HG02759 (cell line): ENCODE data around the gene HYOU1.
A peak's percentile ranks its signal among the peaks of the same experiment; 100 is the strongest.
"Not testable (repeated sequence)": the region's sequence is repeated elsewhere in the genome, so short reads cannot be mapped to it uniquely, and the experiment has no call there.

Experiments
- ATAC-seq: cut with Tn5 transposase; IDR thresholded peaks from one replicate; pipeline ENCODE4 v1.9.1; 2021; ENCODE audit warnings: mild to moderate bottlenecking, moderate library complexity; ENCODE audit not compliant: unreplicated experiment

The HYOU1 gene

DNA sequence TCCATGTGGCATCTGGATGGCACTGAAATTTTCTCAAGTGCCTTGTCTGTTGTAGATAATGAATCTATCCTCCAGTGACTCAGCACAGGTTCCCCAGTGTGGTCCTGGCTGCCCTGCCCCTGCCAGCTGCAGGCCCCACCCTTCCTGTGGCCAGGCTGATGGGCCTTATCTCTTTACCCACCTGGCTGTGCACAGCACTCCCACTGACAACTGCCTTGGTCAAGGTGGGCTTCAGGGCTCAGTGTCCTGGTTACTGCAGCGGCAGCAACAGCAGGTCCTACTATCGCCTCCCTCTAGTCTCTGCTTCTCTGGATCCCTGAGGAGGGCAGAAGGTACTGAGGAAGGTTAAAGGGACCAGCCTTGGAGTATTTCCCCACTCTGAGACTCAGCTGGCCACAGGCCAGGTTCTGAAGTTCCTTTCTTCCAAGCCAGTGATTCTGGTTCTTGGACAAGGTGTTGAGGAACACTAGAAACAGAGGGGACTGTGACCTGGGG, 30.8 kb upstream of the HYOU1 start:
- ATAC-seq = no peak

DNA sequence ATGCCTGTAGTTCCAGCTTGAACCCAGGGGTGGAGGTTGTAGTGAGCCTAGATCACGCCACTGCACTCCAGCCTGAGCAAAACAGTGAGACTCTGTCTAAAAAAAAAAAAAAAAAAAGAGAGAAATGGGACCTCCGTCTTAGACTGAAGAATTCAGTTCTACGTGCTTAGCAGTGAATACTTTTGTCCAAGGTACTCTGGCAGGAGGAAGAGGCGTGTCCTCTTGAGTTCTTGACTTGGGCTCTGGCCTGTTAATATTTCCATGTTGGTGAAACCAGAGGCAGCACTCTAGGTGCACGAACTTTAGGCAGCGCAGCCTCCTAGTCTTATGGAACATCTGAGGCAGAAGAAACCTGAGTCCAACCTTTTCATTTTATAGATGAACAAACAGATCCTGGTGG, 30.1 kb upstream of the HYOU1 start:
- ATAC-seq = no peak

DNA sequence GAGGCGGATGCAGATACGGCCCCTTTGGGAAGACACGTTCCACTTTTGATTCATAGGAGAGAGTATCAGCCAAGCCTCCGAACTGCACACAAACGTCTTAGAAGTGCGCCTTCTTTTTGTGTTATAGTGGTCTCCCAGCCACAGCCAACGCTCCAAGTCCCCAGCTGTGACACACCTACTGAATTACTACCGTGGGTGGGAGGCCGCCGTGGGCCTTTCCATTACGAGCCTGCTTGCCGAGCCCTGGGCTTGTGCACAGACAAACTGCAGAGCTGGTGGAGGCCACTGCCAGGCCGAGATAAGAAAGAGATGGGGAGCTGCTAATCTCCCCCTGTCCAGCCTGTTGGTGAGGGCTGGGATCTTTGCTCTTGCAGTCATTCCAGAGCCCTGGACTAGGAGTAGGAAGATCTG, 28.4 kb upstream of the HYOU1 start:
- ATAC-seq = no peak

DNA sequence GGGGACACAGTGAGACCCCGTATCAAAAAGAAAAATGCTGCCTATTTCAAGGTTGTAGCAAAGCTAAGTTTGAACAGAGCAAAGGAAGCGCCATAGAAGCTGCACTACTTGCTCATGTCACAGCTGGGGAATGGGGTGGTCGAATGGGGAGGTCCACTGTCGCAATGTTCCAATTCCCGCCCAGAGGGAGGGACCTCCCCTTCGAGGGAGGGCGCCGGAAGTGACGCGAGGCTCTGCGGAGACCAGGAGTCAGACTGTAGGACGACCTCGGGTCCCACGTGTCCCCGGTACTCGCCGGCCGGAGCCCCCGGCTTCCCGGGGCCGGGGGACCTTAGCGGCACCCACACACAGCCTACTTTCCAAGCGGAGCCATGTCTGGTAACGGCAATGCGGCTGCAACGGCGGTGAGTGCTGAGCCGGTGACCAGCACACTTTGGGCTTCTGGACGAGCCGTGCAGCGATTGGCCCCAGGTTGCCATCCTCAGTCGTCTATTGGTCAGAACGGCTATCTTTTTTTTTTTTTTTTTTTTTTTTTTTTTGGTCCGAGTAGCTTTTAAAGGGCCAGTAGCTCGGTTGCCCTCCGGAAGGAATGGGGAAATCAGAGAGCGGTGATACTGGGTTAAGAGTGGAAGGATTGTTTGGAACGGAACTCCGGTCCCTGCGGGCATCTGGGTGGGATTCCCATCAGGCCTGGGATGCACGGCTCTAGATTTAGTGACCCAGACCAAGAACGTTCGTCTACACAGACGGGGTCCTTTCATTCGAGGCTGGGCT, 27.8 kb upstream of the HYOU1 start, which contains the start of gene HMBS:
Gene HMBS (plus strand): TSS at position 219 of the 774 bp plus-strand sequence. CDS start 153 bp downstream, at position 372.
- peak; percentile 95 for ATAC-seq

DNA sequence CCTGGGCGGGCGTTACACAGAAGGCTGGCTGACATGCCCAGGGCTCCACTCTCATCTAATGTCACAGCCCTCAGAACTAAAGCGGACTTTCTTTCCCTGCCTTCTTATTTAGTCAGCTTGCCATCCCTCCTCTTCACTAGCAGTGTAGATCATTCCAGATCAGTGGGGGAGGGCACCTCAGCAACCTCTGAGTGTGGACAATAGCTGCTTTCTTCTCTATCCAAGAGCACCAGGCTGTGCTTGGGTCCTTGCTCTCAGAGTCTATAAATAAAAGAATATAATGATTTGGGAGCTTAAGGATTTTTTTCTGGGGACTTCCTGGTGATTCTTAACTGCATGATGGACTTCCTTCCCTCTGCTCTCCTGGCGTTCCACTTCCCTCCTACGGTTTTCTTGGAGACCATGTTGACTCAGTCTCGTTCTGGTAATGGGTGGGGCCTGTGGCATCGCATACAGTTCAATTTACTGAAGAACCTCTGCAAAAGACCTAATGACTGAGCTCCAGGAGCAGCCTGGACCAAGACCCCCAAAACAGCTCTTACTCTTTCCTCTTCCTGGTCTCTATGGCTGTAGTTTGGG, 24.8 kb upstream of the HYOU1 start:
- ATAC-seq = no peak

DNA sequence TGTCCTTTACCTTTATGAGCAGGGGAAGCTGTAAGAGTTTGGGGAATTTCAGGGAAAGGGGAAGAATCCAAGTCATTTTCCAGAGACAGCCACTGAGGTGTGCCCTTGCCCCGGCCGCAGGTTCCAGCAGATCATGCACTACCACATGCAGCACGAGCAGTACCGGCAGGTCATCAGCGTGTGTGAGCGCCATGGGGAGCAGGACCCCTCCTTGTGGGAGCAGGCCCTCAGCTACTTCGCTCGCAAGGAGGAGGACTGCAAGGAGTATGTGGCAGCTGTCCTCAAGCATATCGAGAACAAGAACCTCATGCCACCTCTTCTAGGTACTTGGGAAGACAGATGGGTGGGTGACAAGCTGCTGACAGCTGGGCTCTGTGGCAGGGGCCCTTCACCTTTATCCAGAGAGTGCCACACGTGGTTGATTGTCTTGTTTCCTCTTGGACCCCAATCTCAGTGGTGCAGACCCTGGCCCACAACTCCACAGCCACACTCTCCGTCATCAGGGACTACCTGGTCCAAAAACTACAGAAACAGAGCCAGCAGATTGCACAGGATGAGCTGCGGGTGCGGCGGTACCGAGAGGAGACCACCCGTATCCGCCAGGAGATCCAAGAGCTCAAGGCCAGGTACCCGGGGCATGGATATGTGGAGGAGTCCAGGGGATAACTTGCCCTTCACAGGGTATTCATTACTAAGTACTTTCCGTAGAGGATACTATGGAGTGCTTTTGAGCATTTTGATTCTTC, 21.8 kb upstream of the HYOU1 start:
- no peak for ATAC-seq

DNA sequence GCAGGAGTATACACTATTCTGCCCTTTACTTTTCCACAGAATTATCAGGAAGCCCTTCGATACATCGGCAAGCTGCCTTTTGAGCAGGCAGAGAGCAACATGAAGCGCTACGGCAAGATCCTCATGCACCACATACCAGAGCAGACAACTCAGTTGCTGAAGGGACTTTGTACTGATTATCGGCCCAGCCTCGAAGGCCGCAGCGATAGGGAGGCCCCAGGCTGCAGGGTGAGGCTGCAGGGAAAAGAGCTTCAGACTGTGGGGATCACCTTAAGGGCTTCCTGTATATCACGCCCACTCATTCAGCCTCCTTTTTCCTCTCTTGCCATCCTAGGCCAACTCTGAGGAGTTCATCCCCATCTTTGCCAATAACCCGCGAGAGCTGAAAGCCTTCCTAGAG, 20.8 kb upstream of the HYOU1 start:
- ATAC-seq = no peak

DNA sequence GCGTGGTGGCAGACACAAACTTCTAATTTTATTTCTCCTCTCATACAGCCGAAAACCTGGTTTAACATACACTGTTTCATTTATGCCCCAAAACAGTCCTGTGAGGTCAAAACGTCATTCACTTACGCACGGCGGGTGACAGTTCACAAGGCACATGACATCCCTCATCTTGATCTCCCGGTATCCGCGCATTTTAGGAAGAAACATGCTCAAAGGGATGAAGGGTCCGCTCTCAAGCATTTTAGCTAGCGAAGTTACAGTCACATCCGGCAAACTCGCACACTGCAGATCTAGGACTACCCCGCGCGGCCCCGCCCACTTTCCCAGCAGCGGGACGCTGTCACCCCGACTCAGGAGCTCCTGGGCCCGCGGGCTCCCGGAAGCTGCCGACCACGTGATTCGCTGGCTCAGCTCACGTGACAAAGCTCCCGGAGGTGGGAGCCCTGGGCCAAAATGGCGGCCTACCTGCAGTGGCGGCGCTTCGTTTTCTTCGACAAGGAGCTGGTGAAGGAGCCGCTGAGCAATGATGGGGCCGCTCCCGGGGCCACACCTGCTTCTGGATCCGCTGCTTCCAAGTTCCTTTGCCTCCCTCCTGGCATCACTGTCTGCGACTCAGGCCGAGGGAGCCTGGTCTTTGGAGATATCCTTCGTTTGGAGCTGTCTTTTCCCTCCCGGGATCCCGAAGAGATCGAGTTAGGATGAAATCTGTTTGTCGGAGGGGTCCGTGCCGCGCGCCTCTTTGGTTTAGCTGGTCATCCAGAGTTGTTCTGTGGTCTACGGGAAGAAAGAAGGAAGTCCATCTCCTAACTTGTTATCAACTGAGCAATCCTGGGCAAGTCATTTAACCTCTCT, 10.6 kb upstream of the HYOU1 start, which contains the start of gene VPS11:
Gene VPS11 (plus strand): TSS at position 448 of the 852 bp plus-strand sequence. CDS start 6 bp downstream, at position 454.
- peak; percentile 95 for ATAC-seq

DNA sequence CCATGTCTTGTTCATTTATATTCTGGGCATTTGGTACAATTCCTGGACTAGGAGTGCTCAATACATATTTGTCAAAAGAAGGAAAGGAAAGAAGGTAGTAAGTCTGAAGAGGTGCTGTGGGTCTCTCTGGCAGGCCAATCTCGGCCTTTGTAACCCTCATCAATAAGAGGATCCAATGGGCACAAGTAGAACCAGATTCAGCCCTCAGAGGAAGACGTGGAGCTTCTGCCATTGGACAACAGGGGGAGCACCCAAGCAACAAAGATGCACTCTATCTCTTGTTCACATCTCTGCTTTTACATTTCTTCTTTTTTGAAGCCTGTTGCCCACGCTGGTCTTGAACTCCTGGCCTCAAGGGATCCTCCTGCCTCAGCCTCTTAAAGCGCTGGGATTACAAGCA, 8.4 kb upstream of the HYOU1 start:
- ATAC-seq = no peak

DNA sequence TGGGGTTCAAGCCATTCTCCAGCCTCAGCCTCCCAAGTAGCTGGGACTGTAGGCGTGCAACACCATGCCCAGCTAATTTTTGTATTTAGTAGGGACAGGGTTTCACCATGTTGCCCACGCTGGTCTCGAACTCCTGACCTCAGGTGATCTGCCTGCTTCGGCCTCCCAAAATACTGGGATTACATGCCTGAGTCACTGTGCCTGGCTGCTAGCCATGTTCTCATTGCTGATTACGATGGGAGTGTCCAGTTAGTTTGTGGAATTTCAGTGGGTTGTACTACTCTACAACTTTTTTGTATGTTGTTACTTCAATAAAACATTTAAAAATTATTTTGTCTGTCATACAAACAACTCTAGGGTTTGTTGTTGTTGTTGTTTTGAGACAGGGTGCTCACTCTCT, 5.8 kb upstream of the HYOU1 start:
- no peak for ATAC-seq

DNA sequence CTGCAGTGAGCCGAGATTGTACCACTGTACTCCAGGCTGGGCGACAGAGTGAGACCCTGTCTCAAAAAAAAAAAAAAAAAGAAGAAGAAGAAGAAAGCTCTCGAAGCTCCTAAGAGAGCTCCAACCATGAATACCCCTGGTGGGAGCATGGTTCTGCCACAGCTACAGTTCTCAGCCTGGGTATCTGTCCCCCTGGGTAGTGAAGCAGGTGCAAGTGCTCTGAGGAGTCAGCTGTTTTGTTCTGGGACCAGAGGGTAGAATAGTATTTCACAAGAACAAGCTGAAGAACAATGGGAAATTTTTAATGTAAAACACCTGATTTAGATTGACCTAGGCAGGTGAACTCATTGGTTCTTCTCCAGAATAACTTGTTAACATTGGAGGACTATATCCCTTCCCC, 4.3 kb upstream of the HYOU1 start:
- ATAC-seq = no peak

DNA sequence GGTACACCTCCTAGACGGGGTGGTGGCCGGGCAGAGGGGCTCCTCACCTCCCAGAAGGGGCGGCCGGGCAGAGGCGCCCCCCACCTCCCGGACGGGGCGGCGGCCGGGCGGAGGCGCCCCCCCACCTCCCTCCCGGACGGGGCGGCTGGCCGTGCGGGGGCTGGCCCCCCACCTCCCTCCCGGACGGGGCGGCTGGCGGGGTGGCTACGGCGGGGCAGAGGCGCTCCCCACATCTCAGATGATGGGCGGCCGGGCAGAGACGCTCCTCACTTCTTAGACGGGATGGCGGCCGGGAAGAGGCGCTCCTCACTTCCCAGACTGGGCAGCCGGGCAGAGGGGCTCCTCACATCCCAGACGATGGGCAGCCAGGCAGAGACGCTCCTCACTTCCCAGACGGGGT, 2.1 kb upstream of the HYOU1 start:
- ATAC-seq = not testable (repeated sequence)

DNA sequence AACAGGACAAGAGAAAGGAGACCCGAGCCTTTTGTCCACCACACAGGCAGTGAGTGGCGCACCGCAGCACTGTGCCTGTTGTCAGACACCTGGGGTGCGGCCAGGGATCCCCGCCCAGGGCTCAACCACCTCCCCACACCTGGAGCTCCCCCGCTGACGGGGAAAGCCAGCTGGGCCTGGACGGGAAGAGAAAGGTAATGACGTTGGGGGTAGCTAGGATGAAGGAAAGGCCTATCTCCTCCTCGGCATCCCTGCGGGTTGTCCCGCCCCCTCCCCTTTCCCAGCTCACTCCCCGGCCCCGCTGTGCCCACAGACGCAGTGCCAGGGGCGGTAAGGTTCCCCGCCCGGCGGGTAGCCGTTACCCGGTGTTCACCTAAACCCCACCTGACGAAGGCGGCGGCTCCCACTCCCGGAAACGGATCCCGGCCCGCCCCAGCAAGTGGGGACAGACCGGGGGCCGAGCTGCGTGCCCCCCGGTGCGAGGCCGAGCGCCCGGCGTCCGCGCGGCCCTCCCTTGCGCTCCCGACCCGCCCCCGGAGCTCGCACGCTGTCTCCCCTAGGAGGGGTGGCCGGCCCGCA, 495 bp downstream of the HYOU1 start:
- peak; percentile 4 for ATAC-seq

DNA sequence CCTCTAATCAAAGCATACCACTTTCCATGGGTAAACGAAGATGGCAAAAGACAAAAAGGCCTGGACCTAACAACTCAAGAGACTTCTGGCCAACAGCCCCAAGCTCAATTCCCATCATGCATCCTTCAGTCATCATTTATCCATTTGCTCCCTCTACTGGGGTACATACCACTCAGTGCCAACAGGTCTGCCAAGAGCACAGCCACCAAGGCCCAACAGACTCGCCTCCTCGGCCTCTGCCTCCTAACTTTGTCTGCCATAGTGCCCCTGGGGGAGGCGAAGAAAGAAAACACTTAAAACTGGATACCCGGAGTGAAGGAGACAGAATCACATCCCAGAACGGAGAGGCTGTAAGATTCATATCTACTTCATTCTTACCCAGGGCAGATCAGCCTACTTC, 1.1 kb downstream of the HYOU1 start:
- no peak for ATAC-seq

DNA sequence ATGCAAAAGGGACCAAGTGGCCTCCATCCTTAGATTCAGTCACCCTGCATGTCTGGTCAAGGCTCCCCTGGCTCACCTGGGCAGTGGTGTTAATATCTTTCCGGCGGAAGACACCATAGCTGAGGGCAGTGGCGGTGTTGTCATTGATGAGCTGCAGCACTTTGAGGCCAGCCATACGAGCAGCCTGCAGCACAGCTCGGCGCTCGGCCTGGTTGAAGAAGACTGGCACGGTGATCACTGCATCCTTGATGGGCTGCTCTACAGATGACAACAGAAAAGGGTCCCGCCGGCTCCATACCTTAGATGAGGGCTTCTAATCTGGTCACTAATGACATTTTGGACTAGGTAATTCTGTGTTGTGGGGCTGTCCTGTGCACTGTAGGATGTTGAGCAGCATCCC, 2.6 kb downstream of the HYOU1 start:
- ATAC-seq = no peak

DNA sequence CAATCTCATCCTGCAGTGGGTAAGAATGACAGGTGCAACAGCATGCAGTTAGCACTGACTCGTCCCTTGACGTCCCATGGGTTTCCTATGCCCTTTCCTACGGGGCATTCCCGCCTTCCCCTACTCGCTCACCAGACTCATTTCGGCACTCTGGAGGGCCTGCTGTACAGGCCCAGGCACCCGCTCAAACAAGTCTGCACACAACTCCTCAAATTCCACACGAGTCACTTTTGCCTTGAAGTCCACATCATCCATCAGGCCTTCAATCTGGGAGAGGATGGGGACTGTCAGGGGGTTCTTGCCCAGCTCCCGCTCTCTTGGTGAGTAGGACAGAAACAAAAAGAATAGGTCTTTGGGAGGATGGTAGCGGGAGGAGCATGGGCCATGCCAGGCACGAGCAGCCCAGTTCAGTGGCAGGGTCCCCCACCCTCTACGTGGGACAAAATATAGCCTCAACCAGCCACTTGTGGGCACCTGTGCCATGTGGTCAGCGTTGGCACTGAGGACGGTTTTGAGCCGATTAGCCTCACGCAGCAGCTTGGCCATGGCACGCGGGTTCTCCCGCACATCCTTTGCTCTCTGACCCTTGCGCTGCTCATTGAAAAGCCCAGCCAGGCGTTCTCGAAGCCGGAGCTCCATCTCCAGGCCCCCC, 4.7 kb downstream of the HYOU1 start:
- no peak for ATAC-seq

DNA sequence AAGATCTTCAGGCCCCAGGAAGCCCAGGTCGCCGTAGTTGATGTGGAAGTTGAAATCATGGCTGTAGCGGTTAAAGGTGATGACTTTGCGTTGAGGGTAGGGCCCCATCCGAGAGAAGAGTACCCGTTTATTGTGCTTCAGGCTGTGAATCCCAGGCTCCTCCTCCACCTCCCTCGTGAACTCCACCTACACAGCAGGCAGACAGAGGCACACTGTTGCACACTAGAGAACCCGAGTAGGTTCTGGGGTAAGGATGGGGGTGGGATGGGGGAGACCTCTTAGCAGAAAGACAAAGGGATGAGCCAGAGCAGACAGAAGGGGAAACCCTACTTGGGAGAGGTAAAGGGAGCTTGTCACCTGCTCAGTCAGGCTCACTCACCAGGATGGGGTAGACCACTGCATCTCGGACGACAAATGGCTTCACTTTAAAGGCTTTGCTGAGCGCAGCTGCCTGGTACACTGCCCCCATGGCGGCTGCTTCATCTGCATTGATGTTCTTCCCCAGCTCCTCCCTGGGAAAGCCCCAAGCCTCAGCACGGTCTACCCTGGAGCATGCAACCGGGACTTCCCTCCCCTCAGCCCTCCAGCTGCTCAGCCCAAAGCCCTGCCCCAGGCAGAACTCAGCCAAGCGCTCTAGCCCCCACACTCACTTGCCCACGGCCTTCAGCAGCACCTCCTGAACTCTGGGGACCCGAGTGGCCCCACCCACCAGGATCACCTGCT, 5.4 kb downstream of the HYOU1 start:
- ATAC-seq = peak; percentile 70

DNA sequence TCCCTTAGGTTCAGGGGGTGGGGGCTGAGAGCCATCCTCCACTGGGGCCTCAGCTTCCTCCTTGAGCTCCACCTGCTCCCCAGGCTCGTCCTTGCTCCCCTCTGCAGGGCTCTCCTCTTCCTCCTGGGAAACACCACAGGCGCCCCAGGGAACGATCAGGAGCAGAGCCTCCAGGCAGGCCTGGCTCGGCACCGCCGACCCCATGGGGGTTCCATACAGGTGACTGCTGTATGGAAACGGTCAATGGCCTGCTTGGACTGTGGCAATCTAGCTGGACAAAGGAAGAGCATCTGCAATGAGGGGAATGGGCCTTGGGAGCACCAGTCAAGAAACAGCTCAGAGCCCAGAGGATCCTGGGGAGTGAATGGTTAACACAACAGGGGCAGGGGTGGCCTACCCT, 7.9 kb downstream of the HYOU1 start:
- ATAC-seq = no peak

DNA sequence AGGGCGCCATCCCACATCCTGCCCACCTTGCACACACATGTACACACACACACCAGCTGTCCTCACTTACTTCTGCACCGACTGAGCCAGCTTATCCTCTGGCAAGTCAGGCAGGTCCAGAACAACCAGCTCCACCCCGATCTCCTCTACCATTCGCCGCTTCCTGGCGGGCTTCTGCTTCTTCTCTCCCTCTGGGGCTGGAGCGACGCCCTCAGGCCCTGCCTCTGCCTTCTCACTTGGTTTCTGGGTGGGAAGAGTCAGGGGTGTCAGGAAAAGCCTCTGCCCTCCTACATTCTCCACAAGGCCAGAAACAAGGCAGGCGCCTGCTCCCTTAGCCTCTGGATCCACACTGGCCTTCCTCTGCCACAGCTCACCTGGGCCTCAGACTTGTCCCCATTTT, 8.4 kb downstream of the HYOU1 start:
- no peak for ATAC-seq
